HEK293 (cell line): ENCODE results near the gene HOXB8.
A peak's percentile ranks its signal among the peaks of the same experiment; 100 is the strongest.

Experiments used
- FEZF1 ChIP-seq: fragments of 450-650 bp; formaldehyde crosslinking; IDR thresholded peaks from 2 replicates; pipeline ENCODE4 v1.5.1; 2016; ENCODE audit warnings: missing biosample characterization, missing genetic modification characterization
- GFI1B ChIP-seq: fragments of 450-650 bp; formaldehyde crosslinking; IDR thresholded peaks from 2 replicates; pipeline ENCODE4 v1.5.1; 2016; ENCODE audit warnings: missing biosample characterization, missing genetic modification characterization
- PRDM1 ChIP-seq: fragments of 450-650 bp; formaldehyde crosslinking; IDR thresholded peaks from 2 replicates; pipeline ENCODE4; 2016; ENCODE audit warnings: missing biosample characterization, missing genetic modification characterization
- SCRT2 ChIP-seq: fragments of 450-650 bp; formaldehyde crosslinking; IDR thresholded peaks from 2 replicates; pipeline ENCODE4 v1.5.1; 2016; ENCODE audit warnings: missing biosample characterization, missing genetic modification characterization
- SETDB1 ChIP-seq: IDR thresholded peaks from one replicate; pipeline ENCODE4 v1.6.1; 2017; ENCODE audit warnings: mild to moderate bottlenecking, low read length, moderate library complexity, mixed read lengths; ENCODE audit not compliant: insufficient read length
- YY2 ChIP-seq: fragments of 450-650 bp; formaldehyde crosslinking; IDR thresholded peaks from 2 replicates; pipeline ENCODE4 v1.5.1; 2016; ENCODE audit warnings: missing biosample characterization, missing genetic modification characterization
- ZBTB26 ChIP-seq: fragments of 450-650 bp; formaldehyde crosslinking; optimal IDR thresholded peaks from 2 replicates; pipeline ENCODE3; 2016; ENCODE audit warnings: missing biosample characterization, mild to moderate bottlenecking, missing genetic modification characterization
- ZBTB7A ChIP-seq: fragments of 450-650 bp; formaldehyde crosslinking; IDR thresholded peaks from 2 replicates; pipeline ENCODE4 v1.5.1; 2016; ENCODE audit warnings: low read depth, missing biosample characterization, missing genetic modification characterization
- ZNF114 ChIP-seq: fragments of 450-650 bp; formaldehyde crosslinking; IDR thresholded peaks from 2 replicates; pipeline ENCODE4 v1.5.0; 2017; ENCODE audit warnings: missing biosample characterization, missing genetic modification characterization
- ZNF132 ChIP-seq: fragments of 450-650 bp; formaldehyde crosslinking; IDR thresholded peaks from 2 replicates; pipeline ENCODE4 v1.5.1; 2017; ENCODE audit warnings: missing biosample characterization, missing genetic modification characterization, borderline replicate concordance
- ZNF16 ChIP-seq: fragments of 450-650 bp; formaldehyde crosslinking; IDR thresholded peaks from 2 replicates; pipeline ENCODE4 v1.5.1; 2016; ENCODE audit warnings: low read depth, missing biosample characterization, missing genetic modification characterization
- ZNF174 ChIP-seq: fragments of 450-650 bp; formaldehyde crosslinking; IDR thresholded peaks from 2 replicates; pipeline ENCODE4 v1.5.0; 2017; ENCODE audit warnings: missing biosample characterization, mild to moderate bottlenecking, missing genetic modification characterization
- ZNF18 ChIP-seq: fragments of 450-650 bp; formaldehyde crosslinking; IDR thresholded peaks from 2 replicates; pipeline ENCODE4 v1.5.1; 2016; ENCODE audit warnings: missing biosample characterization, missing genetic modification characterization
- ZNF184 ChIP-seq: fragments of 450-650 bp; IDR thresholded peaks from 2 replicates; pipeline ENCODE4 v1.5.1; 2018; ENCODE audit warnings: missing biosample characterization, mild to moderate bottlenecking, missing genetic modification characterization
- ZNF19 ChIP-seq: fragments of 450-650 bp; formaldehyde crosslinking; IDR thresholded peaks from 2 replicates; pipeline ENCODE4; 2016; ENCODE audit warnings: missing biosample characterization, missing genetic modification characterization, low read depth
- ZNF214 ChIP-seq: fragments of 450-650 bp; formaldehyde crosslinking; IDR thresholded peaks from 2 replicates; pipeline ENCODE4 v1.5.1; 2017; ENCODE audit warnings: missing biosample characterization, mild to moderate bottlenecking, missing genetic modification characterization, borderline replicate concordance
- ZNF324 ChIP-seq: fragments of 450-650 bp; formaldehyde crosslinking; IDR thresholded peaks from 2 replicates; pipeline ENCODE4 v1.5.1; 2016; ENCODE audit warnings: missing biosample characterization, missing genetic modification characterization
- ZNF362 ChIP-seq: fragments of 450-650 bp; formaldehyde crosslinking; IDR thresholded peaks from 2 replicates; pipeline ENCODE4 v1.5.1; 2016; ENCODE audit warnings: missing biosample characterization, missing genetic modification characterization
- ZNF449 ChIP-seq: fragments of 450-650 bp; formaldehyde crosslinking; IDR thresholded peaks from 2 replicates; pipeline ENCODE4 v1.5.1; 2017; ENCODE audit warnings: missing biosample characterization, mild to moderate bottlenecking, missing genetic modification characterization, moderate library complexity
- ZNF510 ChIP-seq: fragments of 450-650 bp; formaldehyde crosslinking; IDR thresholded peaks from 2 replicates; pipeline ENCODE4 v1.5.1; 2018; ENCODE audit warnings: mild to moderate bottlenecking, missing genetic modification characterization, missing biosample characterization; ENCODE audit not compliant: insufficient replicate concordance
- ZNF585B ChIP-seq: fragments of 450-650 bp; formaldehyde crosslinking; IDR thresholded peaks from 2 replicates; pipeline ENCODE4 v1.5.1; 2016; ENCODE audit warnings: missing biosample characterization, missing genetic modification characterization
- ZNF600 ChIP-seq: fragments of 450-650 bp; formaldehyde crosslinking; IDR thresholded peaks from 2 replicates; pipeline ENCODE4 v1.5.1; 2016; ENCODE audit warnings: missing biosample characterization, missing genetic modification characterization
- ZNF629 ChIP-seq: fragments of 450-650 bp; formaldehyde crosslinking; IDR thresholded peaks from 2 replicates; pipeline ENCODE4 v1.5.1; 2017; ENCODE audit warnings: missing biosample characterization, missing genetic modification characterization
- ZNF704 ChIP-seq: fragments of 450-650 bp; formaldehyde crosslinking; IDR thresholded peaks from 2 replicates; pipeline ENCODE4 v1.5.1; 2016; ENCODE audit warnings: missing biosample characterization, missing genetic modification characterization
- ZNF785 ChIP-seq: fragments of 450-650 bp; formaldehyde crosslinking; IDR thresholded peaks from 2 replicates; pipeline ENCODE4 v1.5.1; 2016; ENCODE audit warnings: missing biosample characterization, missing genetic modification characterization
- ZSCAN4 ChIP-seq: fragments of 450-650 bp; formaldehyde crosslinking; IDR thresholded peaks from 2 replicates; pipeline ENCODE4 v1.5.1; 2017; ENCODE audit warnings: missing biosample characterization, missing genetic modification characterization
- ZSCAN5A ChIP-seq: fragments of 450-650 bp; formaldehyde crosslinking; IDR thresholded peaks from 2 replicates; pipeline ENCODE4 v1.5.1; 2016; ENCODE audit warnings: missing biosample characterization, missing genetic modification characterization

The HOXB8 gene

GRCh38 chr17:48597778-48598631 lies 17.1 kb downstream of the HOXB8 start (continued):
- TF ChIP-seq ZNF510 (tag by site-specific recombination) (no peak), ZBTB26 (tag by site-specific recombination) (peak; percentile 82), ZNF132 (no peak), ZNF585B (tag by site-specific recombination) (no peak), ZNF449 (tag by site-specific recombination) (no peak), YY2 (tag by site-specific recombination) (no peak), SCRT2 (no peak), ZNF114 (no peak), ZNF174 (tag by site-specific recombination) (no peak), ZNF704 (tag by site-specific recombination) (no peak), ZNF18 (tag by site-specific recombination) (0 out of 2 replicates have a peak, but pooled peaks have one; percentile 25), ZNF785 (tag by site-specific recombination) (no peak), ZNF184 (tag by site-specific recombination) (no peak), SETDB1 (no peak), ZNF214 (tag by site-specific recombination) (no peak), ZNF362 (tag by site-specific recombination) (peak; percentile 65; the same call in 1 of the 2 replicates), ZNF600 (tag by site-specific recombination) (peak; percentile 95), ZBTB7A (tag by site-specific recombination) (no peak; the same call in 1 of the 2 replicates), GFI1B (tag by site-specific recombination) (peak; percentile 93), ZSCAN5A (tag by site-specific recombination) (0 out of 2 replicates have a peak, but pooled peaks have one; percentile 10), ZSCAN4 (tag by site-specific recombination) (0 out of 2 replicates have a peak, but pooled peaks have one; percentile 4), FEZF1 (peak; percentile 61), PRDM1 (no peak), ZNF324 (no peak), ZNF19 (no peak), ZNF629 (tag by site-specific recombination) (peak; percentile 72), ZNF16 (no peak)
